ENCODE measurements around the gene FER1L5.
"Not testable (repeated sequence)": the region's sequence is repeated elsewhere in the genome, so short reads cannot be mapped to it uniquely, and the experiment has no call there.

The FER1L5 gene

DNA sequence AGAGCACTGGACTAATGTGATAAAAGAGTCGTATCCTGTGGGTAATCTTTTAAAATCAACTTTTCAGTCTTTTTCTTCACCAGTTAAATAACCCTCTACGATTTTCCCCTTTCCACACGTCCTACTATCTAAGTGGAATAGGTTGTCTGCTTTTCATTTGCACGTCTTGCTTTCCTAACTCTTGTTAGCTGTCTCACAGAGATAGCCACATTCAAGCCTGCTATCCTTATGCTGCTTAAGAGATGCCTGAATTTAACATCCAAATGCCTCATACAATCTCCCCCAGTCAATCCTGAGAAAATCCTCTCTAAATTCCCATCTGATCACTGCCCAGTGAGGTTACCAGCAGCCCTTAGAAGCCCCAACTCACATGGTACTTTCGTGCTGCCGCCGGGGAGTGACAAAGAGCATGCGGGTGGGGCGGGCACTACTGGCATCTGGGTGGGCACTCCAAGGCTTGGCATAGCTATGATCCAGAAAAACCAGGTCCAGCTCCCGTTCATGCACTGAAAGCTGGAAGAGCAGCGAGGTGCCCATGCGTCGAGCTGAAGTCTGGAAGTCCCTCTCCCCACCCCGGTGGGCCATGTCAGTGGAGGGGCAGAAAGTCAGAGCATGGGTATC, 5.9 kb upstream of the FER1L5 start:
- DNase-seq (ENCODE audit: low read depth): no peak

DNA sequence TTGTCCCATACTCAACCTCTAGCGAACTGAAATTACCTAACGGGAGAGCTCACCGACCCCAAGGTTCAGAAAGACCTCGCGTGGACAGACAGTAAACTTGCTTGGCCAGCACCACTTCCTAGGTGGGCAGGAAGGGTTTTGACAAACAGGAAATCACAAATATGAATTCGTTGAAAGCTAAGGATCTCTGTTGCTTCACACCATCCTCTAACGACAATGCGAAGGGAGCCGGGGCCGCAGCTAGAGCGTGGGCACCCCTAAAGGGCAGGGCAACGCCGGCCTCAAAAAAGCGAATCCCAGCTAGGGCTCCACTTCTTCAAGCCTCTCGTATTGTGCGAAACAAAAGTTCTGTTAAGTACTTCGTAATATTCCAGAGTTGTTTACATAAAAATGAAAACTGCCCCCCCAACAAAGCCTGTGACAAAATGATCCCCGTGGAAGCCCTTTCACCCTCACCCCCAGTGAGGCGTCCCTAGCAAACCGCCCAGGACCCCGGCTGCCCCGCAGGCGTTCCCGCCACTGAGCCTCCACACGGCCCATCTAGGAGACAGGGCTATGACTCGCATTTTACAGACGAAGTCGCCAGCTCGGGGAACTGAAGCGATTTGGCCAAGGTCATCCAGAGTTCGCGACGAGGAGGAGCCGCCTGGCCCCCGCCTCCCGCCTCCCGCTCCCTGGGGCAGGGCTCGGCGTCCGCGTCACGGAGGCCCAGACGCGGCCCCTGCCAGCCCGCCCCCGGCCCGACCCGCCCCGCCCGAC, 5.0 kb upstream of the FER1L5 start:
- DNase-seq (ENCODE audit: low read depth): peak; percentile 83

DNA sequence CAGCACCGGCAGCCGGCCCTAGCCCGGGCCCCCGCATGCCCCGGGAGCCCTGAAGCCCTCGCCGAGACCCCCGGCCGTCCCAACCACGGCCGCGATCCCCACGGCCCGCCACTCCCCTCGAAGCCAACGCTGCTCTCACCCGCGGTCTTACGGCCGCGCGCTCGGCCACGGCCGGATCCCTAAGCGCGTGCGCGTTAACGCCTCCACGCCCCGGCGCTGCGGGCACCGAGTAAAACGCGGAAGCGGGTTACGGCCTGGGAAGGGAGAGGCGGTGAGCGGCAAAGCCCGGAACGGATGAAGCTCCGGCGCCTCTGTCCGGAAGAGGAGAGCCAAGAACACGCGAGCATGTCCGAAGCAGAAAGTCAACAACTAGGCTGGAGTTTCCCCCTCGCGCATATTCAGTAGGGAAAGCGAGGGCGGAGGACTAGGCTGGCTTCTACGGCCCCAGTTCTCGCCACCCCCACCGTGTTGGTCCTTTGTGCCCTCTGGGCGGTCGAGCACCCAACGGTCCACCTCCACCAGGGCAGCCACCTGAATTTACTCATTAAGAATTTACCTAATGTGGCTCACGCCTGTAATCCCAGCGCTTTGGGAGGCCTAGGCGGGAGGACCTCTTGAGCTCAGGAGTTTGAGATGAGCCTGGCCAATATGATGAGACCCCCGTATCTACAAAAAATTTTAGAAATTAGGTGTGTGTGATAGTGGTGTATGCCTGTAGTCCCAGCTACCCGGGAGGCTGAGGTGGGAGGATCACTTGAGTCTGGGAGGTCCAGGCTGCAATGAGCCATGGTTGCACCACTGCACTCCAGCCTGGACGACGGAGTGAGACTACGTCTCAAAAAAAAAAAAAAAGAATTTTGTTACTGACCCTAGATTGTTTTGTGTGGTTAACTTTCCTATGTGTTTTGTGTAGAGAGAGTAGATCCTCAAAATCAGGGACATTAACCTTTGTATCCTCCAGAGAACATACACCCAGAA, 4.1 kb upstream of the FER1L5 start, which contains the start of gene KANSL3:
TSS of gene KANSL3 (minus strand) at position 169 of the 978 bp plus-strand sequence. CDS start 1,177 bp downstream, outside the sequence.
- DNase-seq (ENCODE audit: low read depth): peak; percentile 87

DNA sequence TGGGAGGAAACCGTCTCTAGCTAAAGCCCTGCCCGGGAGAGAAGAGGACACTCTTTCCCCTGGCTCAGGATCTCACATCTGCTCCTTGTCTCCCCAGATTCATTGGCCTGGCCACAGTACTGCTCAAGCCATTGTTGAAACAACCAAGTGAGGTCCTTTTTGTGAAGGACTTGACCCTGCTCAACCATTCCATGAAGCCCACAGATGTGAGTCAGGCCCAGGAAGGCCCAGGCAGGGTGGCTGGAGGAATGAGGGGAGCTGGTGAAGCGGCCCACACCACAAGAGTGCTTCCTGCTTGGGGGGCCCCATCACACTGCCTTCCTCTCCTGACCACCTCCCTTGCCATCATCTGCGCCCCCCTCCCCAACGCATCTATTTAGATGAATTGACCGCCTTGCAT, 5.1 kb downstream of the FER1L5 start:
- no peak for DNase-seq (ENCODE audit: low read depth)

DNA sequence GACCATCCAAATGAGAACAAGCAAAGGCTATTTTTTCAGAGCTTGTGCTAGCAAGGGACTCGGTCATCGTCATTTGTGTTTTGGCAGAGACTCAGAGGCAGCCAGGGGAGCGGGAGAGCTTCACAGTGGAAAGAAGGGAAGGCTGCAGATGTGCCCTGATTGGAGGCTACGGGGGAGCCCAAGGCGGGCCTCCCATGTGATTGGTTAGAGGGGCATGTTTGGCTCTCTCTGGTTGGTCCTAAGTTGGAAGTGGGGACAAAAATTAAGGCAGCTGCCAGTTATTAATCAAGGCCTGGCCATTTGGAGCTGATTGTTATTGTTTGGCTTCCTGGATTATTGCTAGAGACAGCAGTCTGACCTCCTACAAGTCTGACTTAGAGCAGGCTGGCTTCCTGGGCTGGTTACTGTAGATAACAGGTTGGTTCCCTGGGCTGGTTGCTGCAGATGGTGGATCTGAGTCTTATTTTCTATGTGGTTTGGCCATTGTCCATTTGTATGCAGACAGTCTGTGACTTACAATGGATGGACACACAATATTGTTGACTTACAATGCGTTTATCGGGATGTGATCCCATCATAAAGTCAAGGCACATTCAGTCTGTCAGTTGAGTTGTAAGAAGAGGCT, 5.9 kb downstream of the FER1L5 start:
- DNase-seq (ENCODE audit: low read depth): no peak

DNA sequence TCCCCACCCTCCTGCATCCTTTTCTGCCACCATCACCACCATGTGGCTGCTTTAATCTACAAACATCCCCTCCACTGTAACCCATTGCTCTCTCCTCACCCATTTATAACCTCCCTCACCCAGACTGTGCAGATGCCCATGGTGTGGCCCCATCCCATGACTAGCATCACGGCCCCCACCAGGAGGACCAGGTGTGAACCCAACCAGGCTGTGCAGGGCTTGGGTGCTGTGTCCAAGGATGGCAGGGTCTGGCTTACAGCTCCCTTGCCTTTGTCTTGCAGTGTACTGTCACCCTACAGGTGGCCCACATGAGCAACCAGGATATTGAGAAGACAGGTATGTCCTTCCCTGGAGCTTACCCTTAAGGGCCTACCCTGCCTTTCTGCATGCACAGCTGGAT, 6.8 kb downstream of the FER1L5 start:
- no peak for DNase-seq (ENCODE audit: low read depth)

DNA sequence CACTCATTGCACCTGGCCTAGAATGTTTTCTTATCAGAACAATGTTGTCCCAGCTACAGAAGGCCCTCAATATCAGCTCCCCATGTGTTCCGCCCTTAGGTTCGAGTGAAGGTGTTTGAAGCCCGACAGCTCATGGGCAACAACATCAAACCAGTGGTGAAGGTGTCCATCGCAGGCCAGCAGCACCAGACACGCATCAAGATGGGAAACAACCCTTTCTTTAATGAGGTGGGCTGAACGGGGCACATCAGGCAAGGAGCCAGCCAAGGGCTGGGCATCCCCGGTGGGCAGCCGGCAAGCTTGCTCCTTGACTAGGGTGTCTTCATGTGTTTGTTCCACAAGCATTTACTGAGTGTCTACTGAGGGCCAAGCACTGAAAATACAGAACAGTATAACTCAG, 9.2 kb downstream of the FER1L5 start:
- DNase-seq (ENCODE audit: low read depth): no peak

DNA sequence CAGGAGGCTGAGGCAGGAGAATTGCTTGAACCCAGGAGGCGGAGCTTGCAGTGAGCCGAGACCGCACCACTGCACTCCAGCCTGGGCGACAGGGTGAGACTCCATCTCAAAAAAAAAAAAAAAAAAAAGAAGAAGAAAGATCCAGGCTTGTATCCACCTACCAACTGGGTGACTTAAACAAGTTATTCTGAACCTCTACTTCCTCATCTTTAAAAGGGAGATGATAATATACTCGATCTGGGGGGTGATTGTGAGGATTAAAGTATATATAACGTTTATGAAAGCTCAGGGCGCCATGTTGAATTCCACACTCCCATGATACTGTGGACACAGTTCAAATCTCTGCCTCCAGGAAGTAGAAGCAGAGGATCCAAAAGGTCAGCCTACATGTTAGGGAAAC, 12.2 kb downstream of the FER1L5 start:
- DNase-seq (ENCODE audit: low read depth): not testable (repeated sequence)

DNA sequence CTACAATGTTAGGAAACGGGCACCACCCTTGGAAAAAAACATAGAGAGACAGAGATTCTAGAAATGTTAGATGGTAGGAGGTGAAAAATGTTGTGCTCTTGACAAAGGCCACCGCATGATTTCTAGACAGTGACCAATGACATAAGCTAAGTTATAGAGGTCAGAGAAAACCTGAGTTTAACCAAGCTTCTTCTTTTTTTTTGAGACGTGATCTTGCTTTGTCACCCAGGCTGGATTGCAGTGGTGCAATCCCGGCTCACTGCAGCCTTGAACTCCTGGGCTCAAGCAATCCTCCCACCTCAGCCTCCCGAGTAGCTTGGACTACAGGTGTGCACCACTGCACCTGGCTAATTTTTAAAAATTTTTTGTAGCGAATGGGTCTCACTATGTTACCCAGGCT, 13.0 kb downstream of the FER1L5 start:
- DNase-seq (ENCODE audit: low read depth): no peak

DNA sequence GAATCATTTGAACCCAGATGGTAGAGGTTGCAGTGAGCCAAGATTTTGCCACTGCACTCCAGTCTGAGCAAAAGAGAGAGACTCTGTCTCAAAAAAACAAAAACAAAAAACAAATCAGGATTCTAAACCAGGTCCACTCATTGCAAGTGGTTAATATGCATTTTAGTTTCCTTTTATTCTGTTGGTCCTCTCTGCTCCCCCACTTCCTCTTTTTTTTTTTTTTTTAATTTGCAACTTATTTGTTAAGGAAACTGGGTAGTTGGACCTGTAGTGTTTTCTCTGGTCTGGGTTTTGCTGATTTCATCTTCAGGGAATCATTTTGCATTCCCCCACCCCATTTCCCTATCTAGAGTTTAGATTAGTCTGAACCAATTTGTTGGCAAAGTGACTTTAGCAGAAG, 14.0 kb downstream of the FER1L5 start:
- DNase-seq (ENCODE audit: low read depth): no peak

DNA sequence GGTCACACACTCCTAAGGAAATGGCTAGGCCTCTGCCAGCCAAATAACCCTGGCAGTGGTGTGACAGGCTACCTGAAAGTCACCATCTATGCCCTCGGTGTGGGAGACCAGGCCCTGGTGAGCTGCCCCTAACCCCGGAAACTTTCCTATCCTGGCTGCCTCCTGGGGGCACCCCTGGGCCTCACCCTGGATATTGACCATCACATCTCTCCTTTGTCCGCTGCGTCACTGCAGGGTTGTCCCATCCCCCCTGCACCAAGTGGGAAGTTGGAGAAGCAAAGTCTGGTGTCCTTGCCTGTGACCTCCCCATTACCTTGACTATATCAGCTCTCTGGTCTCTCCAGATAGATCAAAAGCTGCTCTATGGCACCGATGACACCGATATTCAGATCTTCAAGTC, 18.8 kb downstream of the FER1L5 start:
- no peak for DNase-seq (ENCODE audit: low read depth)

DNA sequence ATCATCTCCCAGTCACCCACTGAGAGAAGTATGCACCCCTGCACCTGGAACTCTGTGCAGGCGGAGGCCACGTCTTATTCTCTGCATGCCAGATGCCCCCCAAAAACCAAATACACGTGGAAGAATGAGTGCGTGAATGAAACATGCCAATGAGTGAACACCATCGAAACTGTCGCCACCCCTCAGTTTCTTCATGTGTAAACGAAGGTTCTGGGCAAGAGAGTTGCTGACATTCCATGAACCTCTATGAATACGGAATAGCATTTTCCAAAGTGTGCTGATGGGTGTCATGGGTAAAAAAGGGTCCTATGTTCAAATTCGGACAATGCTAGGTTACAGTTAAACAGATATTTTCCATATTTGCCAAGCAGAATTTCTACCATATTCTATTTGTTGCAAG, 19.8 kb downstream of the FER1L5 start:
- DNase-seq (ENCODE audit: low read depth): no peak

DNA sequence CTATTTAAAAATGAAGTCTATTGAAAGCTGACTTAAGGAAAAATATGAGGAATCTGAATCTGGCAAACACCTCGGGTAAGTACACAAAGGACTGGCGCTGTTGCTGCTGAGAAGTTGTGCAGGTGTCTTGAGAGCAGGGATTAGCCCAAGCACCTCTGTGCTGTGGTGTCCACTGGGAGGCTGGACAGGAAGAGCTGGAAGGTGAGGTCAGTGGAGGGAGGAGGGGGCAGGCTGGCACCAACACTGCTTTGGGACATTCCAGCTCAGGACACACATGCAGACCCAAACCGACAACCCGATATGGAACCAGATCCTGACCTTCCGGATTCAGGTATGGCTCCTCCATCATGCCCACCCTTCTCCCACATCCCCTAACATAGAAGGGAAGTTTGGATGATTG, 20.6 kb downstream of the FER1L5 start:
- no peak for DNase-seq (ENCODE audit: low read depth)

DNA sequence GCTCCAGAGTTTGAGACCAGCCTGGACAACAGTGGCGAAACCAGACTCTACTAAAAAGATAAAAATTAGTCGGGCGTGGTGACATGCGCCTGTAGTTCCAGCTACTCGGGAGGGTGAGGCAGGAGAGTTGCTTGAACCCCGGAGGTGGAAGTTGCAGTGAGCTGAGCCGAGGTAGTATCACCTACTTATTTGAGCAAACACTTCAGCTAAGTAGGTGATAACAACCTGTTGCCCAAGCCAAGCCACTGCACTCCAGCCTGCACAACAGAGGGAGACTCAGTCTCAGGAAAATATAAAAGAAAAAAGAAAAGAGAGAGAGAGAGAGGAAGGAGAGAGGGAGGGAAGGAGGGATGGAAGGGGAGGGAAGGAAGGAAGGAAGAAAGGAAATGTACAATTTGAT, 21.3 kb downstream of the FER1L5 start:
- DNase-seq (ENCODE audit: low read depth): no peak

DNA sequence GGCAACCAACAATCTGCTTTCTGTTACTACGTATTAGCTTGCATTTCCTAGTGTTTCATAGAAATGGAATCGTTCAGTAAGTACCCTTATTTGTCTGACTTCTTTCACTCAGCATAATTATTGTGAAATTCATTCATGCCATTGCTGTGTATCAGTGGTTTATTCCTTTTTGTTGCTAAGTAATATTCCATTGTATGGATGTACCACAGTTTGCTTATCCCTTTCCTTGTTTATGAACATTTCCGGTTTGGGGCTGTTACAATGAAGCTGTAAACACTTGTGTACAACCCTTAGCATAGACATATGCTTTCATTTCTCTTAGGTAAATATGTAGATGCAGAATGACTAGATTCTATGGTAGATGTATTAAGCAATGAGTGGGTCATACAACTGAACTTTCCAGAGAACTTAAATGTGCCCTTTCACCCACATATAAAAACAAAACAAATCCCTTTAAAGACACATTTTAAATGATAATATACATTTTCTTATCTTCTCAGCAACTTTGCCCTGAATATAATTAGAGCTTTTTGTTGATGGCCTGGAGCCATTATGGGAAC, 21.9 kb downstream of the FER1L5 start:
- DNase-seq (ENCODE audit: low read depth): no peak

DNA sequence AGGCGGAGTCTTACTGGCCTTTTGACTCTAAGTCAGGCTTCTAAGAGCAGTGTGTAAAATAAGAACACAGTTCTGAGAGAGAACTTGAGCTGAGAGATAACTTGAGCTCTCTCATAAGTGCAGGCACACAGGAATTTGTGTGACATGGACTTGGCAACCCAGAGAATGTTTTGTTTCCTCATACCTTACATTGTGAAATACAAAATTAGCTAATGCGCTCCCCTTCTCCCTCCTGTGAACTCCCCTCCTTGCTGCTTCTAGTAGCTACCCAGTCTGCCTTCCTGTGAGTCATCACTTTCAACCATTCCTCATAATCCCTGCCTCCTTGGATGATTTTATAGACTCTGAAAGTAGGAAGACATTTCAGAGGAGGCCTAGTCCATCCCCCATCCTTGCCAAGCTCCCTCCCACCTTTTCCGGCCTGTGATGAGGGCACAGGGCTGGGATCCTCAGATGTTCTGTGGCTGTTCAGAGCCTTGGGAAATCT, 22.6 kb downstream of the FER1L5 start:
- DNase-seq (ENCODE audit: low read depth): peak; percentile 98

DNA sequence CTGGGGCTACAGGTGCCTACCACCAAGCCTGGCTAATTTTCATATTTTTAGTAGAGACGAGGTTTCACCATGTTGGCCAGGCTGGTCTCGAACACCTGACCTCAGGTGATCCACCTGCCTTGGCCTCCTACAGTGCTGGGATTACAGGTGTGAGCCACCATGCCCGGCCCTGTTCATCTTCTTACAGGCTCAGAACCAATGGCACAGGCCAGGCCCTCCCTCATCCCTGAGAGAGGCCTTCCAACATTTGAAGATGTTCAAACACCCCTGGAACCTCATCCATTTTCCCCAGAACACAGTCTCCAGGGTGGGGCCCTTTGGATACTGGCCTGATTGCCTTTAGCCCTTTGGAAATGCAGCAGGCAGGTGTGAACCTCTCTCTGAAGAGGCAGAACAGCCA, 23.2 kb downstream of the FER1L5 start:
- DNase-seq (ENCODE audit: low read depth): not testable (repeated sequence)

DNA sequence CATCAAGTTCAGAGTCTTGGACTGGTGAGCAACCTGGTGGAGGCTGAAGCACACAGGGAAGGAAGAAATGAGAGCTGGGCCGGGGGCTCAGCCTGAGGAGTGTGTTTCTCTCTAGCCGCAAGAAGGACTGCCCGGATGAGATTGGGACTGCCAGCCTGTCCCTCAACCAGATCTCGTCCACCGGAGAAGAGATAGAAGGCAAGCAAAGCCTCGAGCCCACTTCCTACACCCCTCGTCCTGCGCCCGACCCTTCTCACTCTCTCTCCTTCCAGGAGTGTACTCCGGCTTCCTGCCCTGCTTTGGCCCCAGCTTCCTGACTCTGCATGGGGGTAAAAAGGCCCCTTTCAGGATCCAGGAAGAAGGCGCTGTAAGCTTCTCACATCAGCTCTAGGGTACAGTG, 26.2 kb downstream of the FER1L5 start:
- no peak for DNase-seq (ENCODE audit: low read depth)

DNA sequence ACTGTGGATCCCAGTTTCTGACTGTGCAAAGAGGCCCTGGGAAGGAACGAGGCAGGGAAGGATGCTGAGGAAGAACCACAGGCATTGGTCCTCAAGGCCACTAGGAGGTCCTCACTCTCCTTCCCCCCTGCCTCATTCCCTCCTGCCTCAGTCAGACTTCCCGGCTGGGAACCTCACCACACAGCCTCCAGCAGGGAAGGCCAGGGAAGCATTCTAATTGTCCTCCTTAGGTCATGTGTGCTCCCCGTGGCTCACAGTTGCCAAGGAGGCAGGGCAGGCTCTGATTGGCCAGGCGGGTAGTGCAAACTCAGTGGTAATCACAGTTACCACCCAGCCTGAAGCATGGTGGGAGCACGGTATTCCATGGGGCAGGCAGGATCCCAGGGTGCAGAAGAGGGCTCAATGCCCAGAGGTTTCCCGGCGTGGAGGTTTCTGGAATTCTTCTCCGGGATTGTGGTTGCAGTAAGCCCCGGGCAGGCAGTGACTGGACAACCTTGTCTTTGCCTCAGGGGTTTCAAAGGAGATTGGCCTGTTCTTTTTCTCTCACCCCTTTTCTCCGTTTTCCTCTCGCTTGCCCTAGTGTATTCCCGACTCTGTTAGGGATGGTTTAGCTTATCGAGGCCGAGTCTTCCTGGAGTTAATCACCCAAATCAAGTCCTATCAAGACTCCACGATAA, 27.1 kb downstream of the FER1L5 start:
- no peak for DNase-seq (ENCODE audit: low read depth)

DNA sequence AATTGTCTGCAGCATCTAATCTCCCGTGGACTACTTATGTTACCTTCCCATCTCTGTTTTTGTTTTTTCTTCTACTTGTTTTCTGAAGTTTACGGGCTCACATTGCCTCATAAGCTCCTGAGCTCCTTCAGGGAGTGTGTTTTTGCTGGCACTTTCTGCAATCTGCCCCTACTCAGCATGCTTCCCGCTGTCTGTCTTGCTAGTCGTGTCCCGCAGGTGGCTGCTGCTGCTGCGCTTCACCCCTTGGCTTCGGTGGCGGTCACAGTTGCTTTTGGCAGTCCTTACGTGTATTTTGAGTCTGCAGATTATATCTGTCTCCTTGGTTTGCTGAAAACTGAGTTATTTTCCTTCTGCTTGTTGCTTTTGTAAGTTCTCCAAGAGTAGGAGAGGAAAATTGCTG, 37.3 kb downstream of the FER1L5 start:
- no peak for DNase-seq (ENCODE audit: low read depth)

DNA sequence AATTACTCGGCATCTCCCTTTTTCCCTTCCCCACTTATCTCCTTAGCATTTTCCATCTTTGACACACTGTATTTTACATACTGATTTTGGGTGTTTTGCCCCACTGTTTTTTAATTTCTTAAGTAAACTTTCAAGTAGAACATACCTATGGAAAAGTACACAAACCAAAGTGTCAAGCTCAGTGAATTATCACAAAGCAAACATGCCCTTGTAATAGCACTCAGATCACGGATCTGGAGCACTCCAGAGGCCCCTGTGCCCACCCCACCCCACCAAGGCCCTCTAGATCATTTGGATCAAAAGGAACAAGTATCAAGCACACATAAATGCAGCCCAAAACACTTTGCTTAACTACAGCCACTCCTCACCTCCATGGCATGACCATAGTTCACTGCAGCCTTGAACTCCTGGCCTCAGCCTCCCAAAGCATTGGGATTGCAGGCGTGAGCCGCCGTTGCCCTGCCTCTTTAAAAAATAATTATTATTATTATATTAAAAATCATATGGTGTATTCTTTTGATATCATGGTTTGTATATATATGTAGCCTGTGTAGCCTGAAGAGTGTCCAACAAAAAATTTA, 38.1 kb downstream of the FER1L5 start:
- no peak for DNase-seq (ENCODE audit: low read depth)
